Fibroblast of gingiva (primary cell): ENCODE results near the gene IDH3A.

ENCODE experiments used
- DNase-seq: peaks from one replicate; pipeline ENCODE4 v3.0.0-alpha.2; 2011; ENCODE audit warnings: low read depth

Gene IDH3A

GRCh38 chr15:78149068-78149804 is at the start of gene IDH3A:
Gene IDH3A (plus strand): TSS chr15:78149362. CDS start chr15:78149404, 42 bp downstream.
- peak; percentile 95 for DNase-seq

GRCh38 chr15:78100886-78101285 is 48.3 kb upstream of the IDH3A start:
- DNase-seq: no peak

DNA sequence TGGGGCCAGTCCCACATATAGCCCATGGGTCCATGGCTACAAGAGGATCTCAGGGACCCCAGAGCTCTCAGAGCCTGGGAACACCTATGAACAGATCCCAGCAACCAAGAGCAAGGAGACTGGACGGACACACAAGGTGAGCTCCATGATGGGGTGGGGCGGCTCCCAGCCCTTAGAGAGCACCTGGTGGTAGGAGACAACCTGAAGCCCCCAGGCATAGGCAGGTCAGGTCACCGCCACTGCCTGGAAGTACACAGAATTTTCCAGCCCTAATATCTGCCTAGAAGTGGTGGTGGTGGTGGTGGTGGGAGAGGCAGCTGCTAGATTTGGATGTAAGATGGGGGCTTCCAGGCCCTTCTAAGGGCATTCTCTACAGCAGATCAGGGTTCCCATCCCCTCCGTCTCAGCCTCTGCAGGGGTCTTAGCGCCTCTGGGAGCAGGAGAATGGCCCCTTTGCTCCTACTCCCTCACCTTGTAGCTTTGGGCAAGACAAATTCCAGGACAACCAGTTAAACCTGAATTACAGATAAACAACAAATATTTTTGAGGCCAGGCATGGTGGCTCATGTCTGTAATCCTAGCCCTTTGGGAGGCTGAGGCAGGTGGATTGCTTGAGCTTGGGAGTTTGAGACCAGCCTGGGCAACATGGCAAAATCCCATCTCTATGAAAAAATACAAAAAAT is 47.6 kb upstream of the IDH3A start:
- no peak for DNase-seq

- no peak for DNase-seq
These were observed 47.0 kb upstream of the IDH3A start for GRCh38 chr15:78102211-78102610.

GRCh38 chr15:78102741-78103140 is 46.4 kb upstream of the IDH3A start:
- no peak for DNase-seq

DNA sequence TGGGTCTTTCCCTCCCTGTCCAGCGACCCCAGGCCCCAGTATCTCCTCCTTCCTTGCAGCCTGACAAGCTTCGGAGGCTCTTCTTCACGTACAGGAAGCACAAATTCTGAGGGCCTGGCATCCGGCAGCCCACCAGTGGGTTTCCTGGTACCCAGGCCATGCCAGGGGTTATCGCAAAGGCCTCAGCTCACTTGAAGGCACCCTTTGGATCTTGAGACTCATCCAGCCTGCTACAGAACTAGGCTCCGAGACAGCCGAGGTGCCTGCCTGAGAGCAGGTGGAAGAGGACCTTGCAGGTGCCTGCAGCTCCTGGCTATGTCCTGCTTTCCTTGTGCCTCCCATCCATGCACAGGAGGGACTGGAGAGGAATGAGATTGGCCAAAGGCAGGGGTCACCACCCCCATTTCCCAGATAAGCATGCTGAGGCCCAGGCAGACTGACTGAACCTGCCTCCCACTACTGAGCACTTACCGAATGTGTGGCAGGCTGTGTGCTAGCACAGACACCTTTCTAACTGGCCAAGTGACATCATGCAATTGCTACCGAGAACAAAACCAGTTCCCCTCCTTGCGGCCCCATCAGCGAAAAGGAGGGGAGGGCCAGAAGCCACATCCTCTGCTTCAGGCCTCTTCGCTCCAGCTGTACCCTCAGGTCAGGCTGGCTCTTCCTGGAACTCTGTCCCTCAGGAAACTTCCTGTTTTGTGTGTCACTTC is 45.6 kb upstream of the IDH3A start:
- no peak for DNase-seq

- no peak for DNase-seq
These were observed 45.1 kb upstream of the IDH3A start for GRCh38 chr15:78104119-78104479.

- DNase-seq: no peak
These were observed 44.3 kb upstream of the IDH3A start for GRCh38 chr15:78104566-78105475.

- no peak for DNase-seq
These were observed 43.5 kb upstream of the IDH3A start for GRCh38 chr15:78105476-78106241.

- no peak for DNase-seq
These were observed 41.7 kb upstream of the IDH3A start for GRCh38 chr15:78107471-78107870.

- DNase-seq: peak; percentile 81
These were observed 40.7 kb upstream of the IDH3A start for GRCh38 chr15:78108300-78109084.

DNA sequence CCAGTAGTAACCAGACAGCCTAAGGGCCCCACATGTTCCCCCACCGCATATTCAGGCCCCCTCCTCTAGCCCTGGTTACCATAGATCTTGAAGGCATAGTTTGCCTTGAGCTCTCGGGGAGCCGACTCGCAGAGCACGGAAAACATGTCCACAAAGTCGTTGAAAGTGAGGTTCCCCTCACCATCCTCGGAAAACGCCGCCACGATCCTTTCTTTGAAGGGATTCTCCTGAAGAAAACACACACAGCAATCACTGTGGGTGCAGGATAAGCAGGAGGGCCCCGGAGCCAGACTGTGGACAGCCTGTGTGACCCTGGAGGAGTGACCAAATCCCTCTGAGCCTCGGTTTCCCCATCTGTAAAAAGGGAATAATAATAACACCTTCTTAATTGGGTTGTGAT is 40.0 kb upstream of the IDH3A start:
- DNase-seq: no peak

GRCh38 chr15:78110096-78110495 is 39.1 kb upstream of the IDH3A start:
- DNase-seq: no peak

- no peak for DNase-seq
These were observed 38.2 kb upstream of the IDH3A start for GRCh38 chr15:78110916-78111475.

DNA sequence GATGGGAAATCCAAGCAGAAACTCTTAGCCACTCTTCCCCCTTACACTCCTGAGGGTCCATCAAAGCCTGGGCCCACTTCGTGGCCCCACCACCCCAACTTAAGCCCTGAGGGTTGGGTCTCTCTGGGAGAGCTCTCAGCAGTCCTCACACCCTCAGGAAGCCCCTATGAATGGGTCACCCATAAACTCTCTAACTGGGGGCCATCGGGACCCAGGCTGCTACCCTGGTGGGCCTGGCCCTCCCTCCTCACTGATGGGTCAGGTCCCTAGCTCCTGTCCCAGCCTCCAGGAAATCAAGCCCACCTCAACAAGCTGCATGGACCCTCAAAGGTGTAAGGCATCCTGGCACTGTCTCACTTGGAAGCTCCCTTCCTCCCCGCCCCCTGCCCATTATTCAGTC is 37.4 kb upstream of the IDH3A start:
- DNase-seq: no peak

DNA sequence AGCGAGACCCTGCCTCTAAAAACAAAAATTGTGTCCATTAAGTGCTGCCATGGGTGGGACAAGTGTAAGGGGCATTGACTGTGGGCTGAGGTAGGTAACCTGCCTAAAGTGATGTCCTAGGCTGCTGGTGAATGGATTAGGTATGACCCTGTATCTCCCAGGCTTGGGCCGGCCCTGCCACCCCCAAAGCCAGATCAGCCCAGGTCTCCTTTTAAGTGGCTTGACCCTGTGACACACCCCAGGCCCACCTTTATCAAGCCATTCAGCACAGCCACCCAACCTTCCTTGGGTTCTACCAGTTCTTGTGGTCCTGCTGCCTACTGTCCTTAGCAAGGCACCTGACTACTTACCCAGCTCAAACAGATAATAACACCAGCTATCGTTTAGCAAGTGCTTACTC is 36.6 kb upstream of the IDH3A start:
- no peak for DNase-seq

DNA sequence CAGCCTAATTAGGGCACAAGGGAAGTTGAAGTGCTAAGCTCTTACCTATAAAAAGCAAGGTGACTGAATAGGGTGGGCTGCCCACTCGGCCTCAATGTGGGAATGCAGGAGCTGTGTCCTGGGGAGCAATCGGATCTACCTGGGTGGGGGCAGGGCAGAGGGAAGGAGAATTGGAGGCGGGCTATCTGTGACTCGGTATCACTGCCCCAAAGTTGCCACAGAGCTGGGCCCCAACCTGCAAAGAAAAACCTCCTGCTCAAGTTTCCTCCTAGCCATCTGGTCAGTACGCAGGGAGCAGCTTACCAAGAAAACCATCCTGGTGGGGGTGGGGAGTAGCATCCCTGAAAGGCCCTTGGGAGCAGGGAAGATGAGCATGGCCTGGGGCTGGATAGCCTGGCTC is 28.6 kb upstream of the IDH3A start:
- DNase-seq: no peak

DNA sequence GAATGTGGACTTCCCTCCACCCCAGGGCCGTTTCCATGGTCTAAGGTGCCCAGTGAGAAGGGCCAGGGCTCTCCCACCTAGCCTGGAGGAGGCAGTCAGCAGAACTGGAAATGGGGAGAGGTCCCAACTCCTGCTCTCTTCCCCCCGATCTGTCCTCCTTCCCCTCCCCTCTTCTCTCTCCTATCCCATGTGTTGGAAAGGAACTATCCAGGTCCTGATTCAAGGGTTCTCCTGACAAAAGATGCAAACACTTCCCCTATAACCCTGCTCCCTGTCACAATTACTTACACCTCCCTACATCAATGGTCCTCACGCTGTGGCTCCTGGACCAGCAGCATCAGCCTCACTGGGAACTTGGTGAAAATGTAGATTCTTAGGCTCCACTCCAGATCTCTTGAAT is 23.9 kb upstream of the IDH3A start:
- no peak for DNase-seq

DNA sequence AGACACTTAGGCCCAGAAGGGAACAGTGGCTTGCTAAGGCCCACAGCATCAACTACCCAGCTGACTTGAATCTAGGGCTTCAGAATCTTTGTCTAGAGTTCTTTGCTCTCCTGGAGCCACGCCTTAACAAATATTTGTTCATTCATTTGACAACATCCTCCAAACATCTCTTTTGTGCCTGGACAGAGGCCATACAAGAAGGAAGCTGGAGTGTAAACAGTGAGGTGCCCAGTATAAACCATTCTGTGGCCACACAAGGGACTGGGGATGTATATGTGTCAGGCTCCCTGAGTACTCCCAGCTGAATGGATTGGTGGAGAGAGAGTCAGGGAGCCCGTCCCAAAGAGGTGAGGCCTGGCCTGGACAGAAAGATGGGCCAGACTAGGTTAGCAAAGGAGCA is 21.3 kb upstream of the IDH3A start:
- no peak for DNase-seq

- DNase-seq: no peak
These were observed 19.9 kb upstream of the IDH3A start for GRCh38 chr15:78129077-78129750.
